GM18505 (cell line): ENCODE results near the gene MGST1.

Experiments used
- ATAC-seq: cut with Tn5 transposase; IDR thresholded peaks from one replicate; pipeline ENCODE4 v1.9.1; 2021; ENCODE audit not compliant: unreplicated experiment
- POLR2A ChIP-seq: IDR thresholded peaks from 4 replicates; pipeline ENCODE4 v1.6.1; 2011; ENCODE audit warnings: borderline replicate concordance; ENCODE audit not compliant: insufficient read depth, insufficient read length; ENCODE audit errors: extremely low read depth

Gene MGST1, protein sequence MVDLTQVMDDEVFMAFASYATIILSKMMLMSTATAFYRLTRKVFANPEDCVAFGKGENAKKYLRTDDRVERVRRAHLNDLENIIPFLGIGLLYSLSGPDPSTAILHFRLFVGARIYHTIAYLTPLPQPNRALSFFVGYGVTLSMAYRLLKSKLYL

DNA sequence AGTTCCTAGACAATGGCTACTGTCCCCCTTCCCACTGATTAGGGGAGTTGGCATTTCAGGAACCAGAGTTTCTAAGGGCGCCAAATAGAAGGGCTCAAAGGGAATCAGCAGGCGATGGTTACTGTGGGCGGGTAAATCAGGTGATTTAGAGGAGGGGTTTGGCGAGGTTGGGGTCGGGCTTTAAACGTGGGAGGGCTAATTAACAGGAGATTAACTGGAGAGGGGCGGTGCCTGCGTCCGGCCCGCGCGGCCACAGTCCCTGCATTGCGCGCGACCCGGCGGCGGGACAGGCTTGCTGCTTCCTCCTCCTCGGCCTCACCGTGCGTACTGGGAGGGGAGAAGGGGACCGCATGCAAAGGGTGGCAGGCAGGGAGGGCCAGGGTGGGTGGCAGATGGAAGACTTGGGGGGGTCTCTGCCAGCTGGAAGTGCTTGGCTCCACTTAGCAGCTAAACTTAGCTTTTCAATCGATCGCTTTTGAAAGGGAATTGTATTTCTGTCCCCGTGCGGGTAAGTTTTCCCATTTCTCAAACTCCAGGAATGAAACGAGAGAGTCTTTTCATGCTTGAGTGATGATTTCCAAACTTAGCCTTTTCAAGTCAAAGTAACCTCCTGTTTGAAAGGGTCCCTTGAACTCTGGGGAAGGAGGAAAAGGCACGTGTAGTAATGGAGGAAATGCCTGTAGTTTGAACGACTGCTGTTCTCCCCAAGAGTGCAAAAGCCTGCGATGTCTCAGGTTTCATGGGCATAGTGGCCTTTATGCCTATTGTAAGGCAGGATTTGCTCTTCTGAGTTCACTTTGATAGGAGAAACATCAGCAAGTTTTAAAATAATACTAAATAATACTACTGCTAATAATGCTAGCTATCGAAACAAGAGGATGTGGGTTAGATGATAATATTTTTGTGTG, at the start of gene MGST1:
TSS of gene MGST1 (plus strand) at position 255 of the 908 bp plus-strand sequence. CDS start 6,608 bp downstream, outside the sequence.
- peak; percentile 70 for ATAC-seq
- TF ChIP-seq POLR2A = no peak

DNA sequence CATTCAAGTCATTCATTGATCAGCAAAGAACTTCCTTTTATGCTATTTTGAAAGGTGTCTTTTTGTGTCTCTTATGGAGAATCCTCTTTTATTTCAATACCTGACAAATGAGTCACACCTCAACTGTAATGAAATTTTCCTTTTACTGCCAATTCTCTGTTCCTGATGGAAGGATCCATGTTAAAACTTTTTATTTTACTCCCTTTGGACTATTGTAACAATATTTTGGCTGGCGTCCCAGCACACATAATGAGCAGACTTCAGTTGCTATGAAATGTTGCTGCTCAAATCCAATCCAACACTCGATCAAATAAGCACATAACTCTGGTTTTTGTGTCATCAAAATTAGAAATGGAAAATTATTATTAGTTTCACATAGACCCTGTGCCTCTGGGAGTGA, 48.0 kb upstream of the MGST1 start:
- no peak for TF ChIP-seq POLR2A
- ATAC-seq = no peak

- ATAC-seq = no peak
Measured at GRCh38 chr12:16300122-16300521, 47.3 kb upstream of the MGST1 start.

GRCh38 chr12:16300736-16301135, 46.7 kb upstream of the MGST1 start:
- no peak for TF ChIP-seq POLR2A
- no peak for ATAC-seq

More at GRCh38 chr12:16300122-16300521, 47.3 kb upstream of the MGST1 start:
- TF ChIP-seq POLR2A = no peak

- no peak for ATAC-seq
- no peak for TF ChIP-seq POLR2A
Measured at GRCh38 chr12:16303939-16304338, 43.5 kb upstream of the MGST1 start.

DNA sequence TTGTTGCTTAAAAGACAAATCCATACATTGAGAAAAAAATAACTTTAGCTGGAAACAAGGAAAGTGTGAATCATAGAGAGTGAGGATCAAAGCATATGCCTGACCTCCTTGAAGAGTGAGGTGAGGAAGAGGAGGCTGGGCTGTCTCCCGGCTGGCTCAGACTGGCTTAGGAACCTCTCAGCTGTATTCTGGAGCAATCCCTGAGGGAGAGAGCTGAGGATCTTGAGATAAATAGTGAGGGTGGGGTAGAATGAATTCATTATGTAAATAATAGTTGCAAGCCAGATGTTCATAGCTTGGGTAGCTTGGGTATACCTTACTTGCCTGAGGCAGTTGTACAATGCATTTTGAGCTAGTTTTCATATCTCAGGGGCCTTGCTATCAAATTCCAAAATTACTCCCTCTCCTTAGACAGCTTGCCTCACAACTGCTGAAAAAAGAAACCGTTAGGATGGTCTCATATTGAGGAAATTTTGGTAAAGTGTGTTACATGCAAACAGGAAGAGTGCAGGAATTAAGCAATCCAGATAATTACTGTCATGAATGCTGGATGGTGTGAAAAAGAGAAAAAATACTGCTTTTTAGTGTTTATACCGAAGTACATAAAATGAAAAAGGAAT, 39.5 kb upstream of the MGST1 start:
- no peak for TF ChIP-seq POLR2A
- ATAC-seq = no peak

GRCh38 chr12:16310934-16311333, 36.5 kb upstream of the MGST1 start:
- ATAC-seq = no peak
- no peak for TF ChIP-seq POLR2A

GRCh38 chr12:16323010-16323409, 24.4 kb upstream of the MGST1 start:
- ATAC-seq = no peak
- TF ChIP-seq POLR2A = no peak

DNA sequence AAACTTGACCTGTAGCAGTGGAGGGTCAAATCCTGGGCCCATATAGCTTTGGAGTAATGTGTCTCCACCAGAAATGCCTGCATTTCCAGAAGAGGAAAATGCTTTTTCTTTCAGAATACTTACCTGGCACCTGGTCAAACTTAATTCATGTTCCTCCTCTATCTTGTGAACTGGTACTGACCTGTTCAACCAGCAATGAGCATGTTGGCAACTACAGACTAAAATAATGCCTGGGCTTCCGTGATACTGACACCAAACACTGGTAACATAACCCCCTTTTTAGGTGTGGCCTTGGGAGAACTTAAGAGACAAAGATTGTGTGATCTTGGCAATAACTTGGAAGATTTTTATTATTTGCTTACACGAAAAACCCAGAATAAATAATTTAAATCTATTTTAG, 23.8 kb upstream of the MGST1 start:
- TF ChIP-seq POLR2A = no peak
- no peak for ATAC-seq

DNA sequence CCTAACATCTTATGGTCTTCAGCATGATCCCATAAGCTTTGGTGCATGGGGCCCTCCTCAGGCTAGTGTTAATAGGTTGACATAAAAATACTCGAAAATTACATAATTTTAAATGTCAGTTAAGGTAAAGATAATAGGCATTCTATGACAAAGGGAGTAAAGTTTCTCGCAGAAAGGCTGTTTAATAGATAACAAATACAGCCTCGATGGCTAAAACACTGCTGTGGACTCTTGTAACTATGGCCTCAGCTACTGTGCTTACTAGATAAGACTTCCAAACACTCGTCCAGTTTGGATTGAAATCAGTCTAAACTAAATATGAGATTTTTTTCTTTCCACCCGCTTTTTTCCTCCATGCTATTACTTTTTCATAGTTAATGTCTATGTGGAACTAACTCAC, 23.2 kb upstream of the MGST1 start:
- ATAC-seq = no peak
- no peak for TF ChIP-seq POLR2A

DNA sequence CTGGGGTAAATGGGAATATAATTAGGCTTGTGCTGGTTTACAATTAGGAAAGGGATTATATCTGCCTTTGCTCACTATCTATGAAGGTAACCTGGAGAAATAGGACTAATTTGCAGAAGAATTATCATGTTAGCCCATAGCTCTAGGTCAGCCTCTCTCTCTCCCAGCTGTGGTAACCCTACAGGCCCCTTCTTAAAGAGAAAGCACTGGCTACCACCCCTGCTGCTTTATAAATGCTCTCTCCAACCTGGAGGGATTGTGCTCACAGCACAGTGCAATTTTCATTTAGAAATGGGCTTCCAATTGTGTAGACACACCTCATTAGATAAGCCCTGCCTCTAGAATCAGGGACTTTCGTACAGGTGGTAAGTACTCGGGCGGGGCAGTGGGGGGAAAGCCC, 22.7 kb upstream of the MGST1 start:
- no peak for TF ChIP-seq POLR2A
- no peak for ATAC-seq

GRCh38 chr12:16325426-16325825, 22.0 kb upstream of the MGST1 start:
- no peak for TF ChIP-seq POLR2A
- no peak for ATAC-seq

DNA sequence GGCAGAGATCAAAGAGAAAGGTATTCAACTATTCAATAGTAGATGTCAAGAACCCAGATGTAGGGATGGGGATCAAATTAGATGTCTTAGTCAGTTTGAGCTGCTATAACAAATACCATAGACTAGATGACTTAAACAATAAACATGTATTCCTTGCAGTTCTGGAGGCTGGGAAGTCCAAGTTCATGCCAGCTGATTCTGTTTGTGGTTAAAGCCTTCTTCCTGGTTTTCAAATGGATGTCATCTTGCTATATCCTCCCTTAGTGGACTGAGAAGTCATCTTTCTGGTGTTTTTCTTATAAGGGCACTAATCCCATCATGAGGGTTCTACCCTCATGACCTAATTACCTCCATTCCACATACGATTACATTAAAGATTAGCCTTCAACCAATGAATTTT, 19.5 kb upstream of the MGST1 start:
- ATAC-seq = no peak

DNA sequence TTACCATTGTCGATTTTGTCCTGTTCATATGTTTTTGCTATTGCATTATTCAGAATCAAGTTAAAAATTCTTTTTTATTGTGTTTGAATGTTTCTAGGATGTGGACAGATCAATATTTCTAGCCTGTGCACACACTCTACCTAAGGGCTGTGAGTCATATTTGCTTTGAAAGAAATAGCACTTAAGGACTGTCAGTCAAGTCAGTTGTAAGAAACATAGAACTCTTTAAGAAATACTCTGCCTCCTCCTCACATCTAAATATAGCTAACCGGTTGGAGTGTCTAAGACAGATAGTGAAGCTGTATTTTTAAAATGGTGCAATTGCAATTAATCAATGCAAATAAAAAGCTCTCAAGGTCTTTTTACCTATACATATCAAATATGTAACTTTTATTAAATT, 17.9 kb upstream of the MGST1 start:
- no peak for ATAC-seq

More for the DNA sequence above, 19.5 kb upstream of the MGST1 start:
- no peak for TF ChIP-seq POLR2A

More for the DNA sequence above, 17.9 kb upstream of the MGST1 start:
- TF ChIP-seq POLR2A = no peak
